ENCODE results near the gene CIAO3.

Gene CIAO3

DNA sequence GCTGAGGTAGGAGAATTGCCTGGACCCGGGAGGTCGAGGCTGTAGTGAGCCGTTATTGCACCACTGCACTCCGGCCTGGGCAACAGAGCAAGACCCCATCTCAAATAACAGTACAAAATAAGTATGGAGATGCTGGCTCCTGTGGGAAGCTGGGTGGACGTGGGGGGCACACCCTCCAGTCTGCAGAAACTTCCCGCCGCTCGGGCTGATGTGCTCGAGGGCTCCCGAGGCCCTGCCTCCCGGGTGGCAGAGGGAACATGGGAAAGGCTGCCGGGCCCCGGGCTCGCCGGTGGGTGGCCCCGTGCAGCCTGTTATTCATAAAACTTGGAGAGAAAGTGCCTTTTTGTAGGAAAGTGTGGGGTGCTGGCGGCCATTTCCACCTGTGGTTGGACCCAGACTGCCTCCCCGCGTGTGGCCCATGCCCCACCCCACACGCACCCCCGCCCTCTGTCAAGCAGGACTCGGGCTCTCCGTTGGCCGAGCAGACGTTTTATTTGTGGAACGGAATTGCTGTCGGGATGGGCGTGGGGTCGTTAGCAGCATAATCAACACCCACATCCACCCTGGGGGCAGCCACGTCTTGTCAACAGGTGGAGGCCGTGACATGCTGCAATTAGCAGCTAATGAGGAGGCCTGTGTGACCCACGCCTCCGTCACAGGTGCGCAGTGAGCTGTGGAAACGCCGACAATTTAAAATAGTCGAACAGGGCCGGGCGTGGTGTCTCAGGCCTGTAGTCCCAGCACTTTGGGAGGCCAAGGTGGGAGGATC lies 7.4 kb upstream of the CIAO3 start:
- TF ChIP-seq EGR2 (tag by site-specific recombination; IDR thresholded peaks at IDR 0.05; ENCODE audit: low read depth) = no peak
- TF ChIP-seq IKZF3 (tag by site-specific recombination; IDR thresholded peaks at IDR 0.05) = no peak
- no peak for TF ChIP-seq ZNF521 (tag by site-specific recombination; IDR thresholded peaks at IDR 0.05)
- no peak for TF ChIP-seq SETDB1 (IDR thresholded peaks at IDR 0.05; ENCODE audit: insufficient read length, low read length)
- TF ChIP-seq SCRT2 (tag by site-specific recombination; IDR thresholded peaks at IDR 0.05) = peak; percentile 71; the same call in 1 of the 2 replicates
- no peak for TF ChIP-seq ZNF776 (tag by site-specific recombination; IDR thresholded peaks at IDR 0.05; ENCODE audit: borderline replicate concordance)
- TF ChIP-seq HOXC10 (CRISPR knock-in tag; IDR thresholded peaks at IDR 0.05) = no peak
- no peak for TF ChIP-seq ZNF561 (tag by site-specific recombination; IDR thresholded peaks at IDR 0.05; ENCODE audit: borderline replicate concordance)
- TF ChIP-seq ZNF121 (tag by site-specific recombination; IDR thresholded peaks at IDR 0.05) = peak; percentile 76; the same call in 1 of the 2 replicates
- no peak for TF ChIP-seq ZNF366 (tag by site-specific recombination; conservative IDR thresholded peaks at IDR 0.05)
- no peak for TF ChIP-seq OVOL3 (tag by site-specific recombination; IDR thresholded peaks at IDR 0.05)
- CTCF ChIA-PET = interaction anchor here (0.5 to 2.1 kb wide), 3 partner anchors 37 to 311 kb away, joined by 4 to 7 read pairs (median 5); partner anchors contain the start of genes CHTF18 and RPUSD1
- no peaks in the 10 kb centered on the region for H3K4me1 ChIP-seq (ENCODE audit: control insufficient read depth, insufficient read depth, low read length)
- no peaks in the 10 kb centered on the region for H3K9me3 ChIP-seq (ENCODE audit: control insufficient read depth, insufficient read depth, low read depth, low read length)
- POLR2A ChIA-PET = no interaction called here
- no peak overlapping the region for H3K4me3 ChIP-seq (ENCODE audit: low read depth, low read length)
- no peaks in the 10 kb centered on the region for H3K36me3 ChIP-seq (ENCODE audit: control insufficient read depth in 2 of 2, insufficient read depth in 1 of 2, low read length in 2 of 2)
- no peak overlapping the region for H3K27ac ChIP-seq (ENCODE audit: extremely low read depth, low read depth, low read length)

DNA sequence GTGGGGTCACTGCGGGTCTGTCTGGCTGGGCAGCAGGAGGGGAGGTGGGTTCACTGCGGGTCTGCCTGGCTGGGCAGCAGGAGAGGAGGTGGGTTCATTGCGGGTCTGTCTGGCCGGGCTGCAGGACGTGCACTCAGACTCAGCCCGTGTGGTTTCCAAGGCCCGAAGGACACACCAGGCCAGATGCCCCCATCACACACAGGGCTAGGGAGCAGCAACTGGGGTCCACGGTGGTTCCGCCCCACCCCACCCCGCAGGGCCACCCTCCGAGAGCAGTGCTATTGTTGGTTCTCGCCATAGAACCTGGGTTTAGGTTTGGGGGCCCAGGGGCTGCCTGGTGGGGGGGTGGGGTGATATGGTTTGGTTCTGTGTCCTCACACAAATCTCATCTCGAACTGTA lies 5.8 kb upstream of the CIAO3 start:
- H3K4me1 ChIP-seq (ENCODE audit: control insufficient read depth, insufficient read depth, low read length) = no peaks in the 10 kb centered on the region
- no peak overlapping the region for H3K4me3 ChIP-seq (ENCODE audit: low read depth, low read length)
- no peaks in the 10 kb centered on the region for H3K36me3 ChIP-seq (ENCODE audit: control insufficient read depth in 2 of 2, insufficient read depth in 1 of 2, low read length in 2 of 2)
- ChIA-PET CTCF (no interaction called here), POLR2A (no interaction called here)
- H3K9me3 ChIP-seq (ENCODE audit: control insufficient read depth, insufficient read depth, low read depth, low read length) = no peaks in the 10 kb centered on the region
- no peak overlapping the region for H3K27ac ChIP-seq (ENCODE audit: extremely low read depth, low read depth, low read length)
- TF ChIP-seq IKZF3 (tag by site-specific recombination; IDR thresholded peaks at IDR 0.05) = no peak
- no peak for TF ChIP-seq ZNF76 (tag by site-specific recombination; IDR thresholded peaks at IDR 0.05; ENCODE audit: borderline replicate concordance, low read depth)
- TF ChIP-seq ZSCAN23 (tag by site-specific recombination; IDR thresholded peaks at IDR 0.05) = no peak
- TF ChIP-seq KLF9 (tag by site-specific recombination; IDR thresholded peaks at IDR 0.05; ENCODE audit: low read depth) = no peak
- TF ChIP-seq ZNF501 (tag by site-specific recombination; IDR thresholded peaks at IDR 0.05) = no peak

DNA sequence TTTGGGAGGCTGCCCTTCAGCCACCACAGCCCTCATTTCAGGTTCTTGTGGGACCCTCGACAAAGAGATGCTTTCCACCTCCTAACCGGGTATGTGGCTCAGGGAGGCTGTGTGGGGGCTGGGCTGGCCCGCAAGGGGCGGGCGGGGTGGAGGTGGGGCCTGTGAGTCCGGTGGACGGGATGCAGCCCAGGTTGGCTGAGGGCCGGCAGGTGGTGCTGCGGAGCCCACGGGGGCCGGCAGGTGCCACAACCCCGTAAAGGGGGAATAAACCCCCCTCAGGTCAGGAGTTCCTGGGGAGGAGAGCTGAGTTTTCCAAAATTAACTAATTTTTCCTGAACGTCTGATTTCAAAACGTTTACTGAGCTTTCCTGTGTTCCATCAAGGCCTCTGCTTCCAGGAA lies 4.9 kb upstream of the CIAO3 start:
- Histone ChIP-seq H3K27ac (ENCODE audit: extremely low read depth, low read depth, low read length) (no peak overlapping the region), H3K9me3 (ENCODE audit: control insufficient read depth, insufficient read depth, low read depth, low read length) (no peaks in the 10 kb centered on the region), H3K4me1 (ENCODE audit: control insufficient read depth, insufficient read depth, low read length) (no peaks in the 10 kb centered on the region), H3K36me3 (ENCODE audit: control insufficient read depth in 2 of 2, insufficient read depth in 1 of 2, low read length in 2 of 2) (no peaks in the 10 kb centered on the region), H3K4me3 (ENCODE audit: low read depth, low read length) (no peak overlapping the region)
- ChIA-PET CTCF (interaction anchor here (0.6 to 3.8 kb wide), 12 partner anchors 10 to 629 kb away, joined by 3 to 11 read pairs (median 4); partner anchors contain the start of genes ANTKMT and MSLN), POLR2A (no interaction called here)
- no peak for TF ChIP-seq ZNF626 (tag by site-specific recombination; IDR thresholded peaks at IDR 0.05)
- TF ChIP-seq, protein P1, sequence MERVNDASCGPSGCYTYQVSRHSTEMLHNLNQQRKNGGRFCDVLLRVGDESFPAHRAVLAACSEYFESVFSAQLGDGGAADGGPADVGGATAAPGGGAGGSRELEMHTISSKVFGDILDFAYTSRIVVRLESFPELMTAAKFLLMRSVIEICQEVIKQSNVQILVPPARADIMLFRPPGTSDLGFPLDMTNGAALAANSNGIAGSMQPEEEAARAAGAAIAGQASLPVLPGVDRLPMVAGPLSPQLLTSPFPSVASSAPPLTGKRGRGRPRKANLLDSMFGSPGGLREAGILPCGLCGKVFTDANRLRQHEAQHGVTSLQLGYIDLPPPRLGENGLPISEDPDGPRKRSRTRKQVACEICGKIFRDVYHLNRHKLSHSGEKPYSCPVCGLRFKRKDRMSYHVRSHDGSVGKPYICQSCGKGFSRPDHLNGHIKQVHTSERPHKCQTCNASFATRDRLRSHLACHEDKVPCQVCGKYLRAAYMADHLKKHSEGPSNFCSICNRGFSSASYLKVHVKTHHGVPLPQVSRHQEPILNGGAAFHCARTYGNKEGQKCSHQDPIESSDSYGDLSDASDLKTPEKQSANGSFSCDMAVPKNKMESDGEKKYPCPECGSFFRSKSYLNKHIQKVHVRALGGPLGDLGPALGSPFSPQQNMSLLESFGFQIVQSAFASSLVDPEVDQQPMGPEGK (tag by site-specific recombination; IDR thresholded peaks at IDR 0.05) = peak; percentile 31; the same call in 1 of the 2 replicates
- TF ChIP-seq ZNF341 (tag by site-specific recombination; IDR thresholded peaks at IDR 0.05; ENCODE audit: low read depth) = no peak
